ENCODE data around the gene WWP2.
"Not testable (repeated sequence)": the region's sequence is repeated elsewhere in the genome, so short reads cannot be mapped to it uniquely, and the experiment has no call there.

The WWP2 gene

GRCh38 chr16:69747115-69747514 is 15.0 kb upstream of the WWP2 start:
- DNase-seq, result no peak

GRCh38 chr16:69748694-69749345 is 13.3 kb upstream of the WWP2 start:
- DNase-seq, result no peak

- DNase-seq, result no peak
These were observed 8.0 kb upstream of the WWP2 start for GRCh38 chr16:69754143-69754468.

GRCh38 chr16:69754469-69755310 is 7.4 kb upstream of the WWP2 start, which contains the start of gene NOB1:
Gene NOB1 (minus strand): TSS chr16:69754926. CDS start chr16:69754910, 16 bp downstream.
- DNase-seq, result peak; percentile 88

- no peak for DNase-seq
These were observed 5.4 kb upstream of the WWP2 start for GRCh38 chr16:69756705-69757104.

GRCh38 chr16:69757375-69757774 is 4.8 kb upstream of the WWP2 start:
- DNase-seq, result not testable (repeated sequence)

GRCh38 chr16:69762814-69763598 is 874 bp downstream of the WWP2 start:
- no peak for DNase-seq

- DNase-seq, result no peak
These were observed 1.4 kb downstream of the WWP2 start for GRCh38 chr16:69763599-69763942.

- no peak for DNase-seq
These were observed 5.5 kb downstream of the WWP2 start for GRCh38 chr16:69767459-69768229.

- DNase-seq, result no peak
These were observed 6.5 kb downstream of the WWP2 start for GRCh38 chr16:69768666-69769065.

- DNase-seq, result no peak
These were observed 7.3 kb downstream of the WWP2 start for GRCh38 chr16:69769404-69769803.

GRCh38 chr16:69771651-69771967 is 9.5 kb downstream of the WWP2 start:
- DNase-seq, result no peak

- DNase-seq, result no peak
These were observed 11.3 kb downstream of the WWP2 start for GRCh38 chr16:69773260-69773947.

- no peak for DNase-seq
These were observed 13.4 kb downstream of the WWP2 start for GRCh38 chr16:69775563-69775962.

- no peak for DNase-seq
These were observed 17.6 kb downstream of the WWP2 start for GRCh38 chr16:69779724-69780123.

- DNase-seq, result no peak
These were observed 19.0 kb downstream of the WWP2 start for GRCh38 chr16:69781118-69781517.

- DNase-seq, result no peak
These were observed 22.5 kb downstream of the WWP2 start for GRCh38 chr16:69784586-69784985.

GRCh38 chr16:69787883-69788282 is 25.8 kb downstream of the WWP2 start:
- DNase-seq, result no peak

GRCh38 chr16:69791391-69791847 is 29.3 kb downstream of the WWP2 start:
- DNase-seq, result not testable (repeated sequence)

GRCh38 chr16:69793526-69793925 is 31.4 kb downstream of the WWP2 start:
- no peak for DNase-seq

GRCh38 chr16:69794486-69794885 is 32.4 kb downstream of the WWP2 start:
- DNase-seq, result no peak

Data from NCI-H774 (cell line).